ENCODE measurements around the gene MFSD12.

The MFSD12 gene

GRCh38 chr19:3547301-3547731, 10.1 kb downstream of the MFSD12 start:
- H3K4me3 ChIP-seq (ENCODE audit: low read length): no peak overlapping the region
- peak; percentile 59 for TF ChIP-seq CTCF (conservative IDR thresholded peaks at IDR 0.05; ENCODE audit: low read length)
- DNase-seq (ENCODE audit: low read depth): peak; percentile 17

- no peak for DNase-seq (ENCODE audit: low read depth)
- no peak overlapping the region for H3K4me3 ChIP-seq (ENCODE audit: low read length)
- no peak for TF ChIP-seq CTCF (conservative IDR thresholded peaks at IDR 0.05; ENCODE audit: low read length)
Measured at GRCh38 chr19:3546119-3546518, 11.3 kb downstream of the MFSD12 start.

GRCh38 chr19:3545669-3546034, 11.7 kb downstream of the MFSD12 start:
- H3K4me3 ChIP-seq (ENCODE audit: low read length): no peak overlapping the region
- TF ChIP-seq CTCF (conservative IDR thresholded peaks at IDR 0.05; ENCODE audit: low read length): no peak
- DNase-seq (ENCODE audit: low read depth): no peak

GRCh38 chr19:3544742-3545668, 12.4 kb downstream of the MFSD12 start:
- TF ChIP-seq CTCF (conservative IDR thresholded peaks at IDR 0.05; ENCODE audit: low read length): peak; percentile 89
- no peak overlapping the region for H3K4me3 ChIP-seq (ENCODE audit: low read length)
- peak; percentile 42 for DNase-seq (ENCODE audit: low read depth)

- TF ChIP-seq CTCF (conservative IDR thresholded peaks at IDR 0.05; ENCODE audit: low read length): no peak
- DNase-seq (ENCODE audit: low read depth): no peak
- H3K4me3 ChIP-seq (ENCODE audit: low read length): no peak overlapping the region
Measured at GRCh38 chr19:3544058-3544376, 13.4 kb downstream of the MFSD12 start.

GRCh38 chr19:3543150-3544057, 14.0 kb downstream of the MFSD12 start:
- H3K4me3 ChIP-seq (ENCODE audit: low read length): no peak overlapping the region
- DNase-seq (ENCODE audit: low read depth): no peak
- no peak for TF ChIP-seq CTCF (conservative IDR thresholded peaks at IDR 0.05; ENCODE audit: low read length)

Measured in AG10803 (cell line).